ENCODE data around the gene GABPB1.

GRCh38 chr15:50307799-50308198, 47.2 kb downstream of the GABPB1 start:
- TF ChIP-seq CTCF (IDR thresholded peaks at IDR 0.05; ENCODE audit: low read length) (no peak), EZH2 (optimal IDR thresholded peaks at IDR 0.05; ENCODE audit: low read depth, low read length) (no peak), EZH2phosphoT487 (IDR thresholded peaks at IDR 0.05; ENCODE audit: low read length) (no peak)
